NCI-H2171 (cell line): Measurements from ENCODE around the gene ADGRG3.

Experiments
- DNase-seq: peaks from one replicate; lab custom pipeline; 2025; lab: John Stamatoyannopoulos, UW

ADGRG3 gene

GRCh38 chr16:57668263-57668571, at the start of gene ADGRG3:
TSS of gene ADGRG3 (plus strand) at chr16:57668306. CDS start at chr16:57668348, 42 bp downstream.
- no peak for DNase-seq

DNA sequence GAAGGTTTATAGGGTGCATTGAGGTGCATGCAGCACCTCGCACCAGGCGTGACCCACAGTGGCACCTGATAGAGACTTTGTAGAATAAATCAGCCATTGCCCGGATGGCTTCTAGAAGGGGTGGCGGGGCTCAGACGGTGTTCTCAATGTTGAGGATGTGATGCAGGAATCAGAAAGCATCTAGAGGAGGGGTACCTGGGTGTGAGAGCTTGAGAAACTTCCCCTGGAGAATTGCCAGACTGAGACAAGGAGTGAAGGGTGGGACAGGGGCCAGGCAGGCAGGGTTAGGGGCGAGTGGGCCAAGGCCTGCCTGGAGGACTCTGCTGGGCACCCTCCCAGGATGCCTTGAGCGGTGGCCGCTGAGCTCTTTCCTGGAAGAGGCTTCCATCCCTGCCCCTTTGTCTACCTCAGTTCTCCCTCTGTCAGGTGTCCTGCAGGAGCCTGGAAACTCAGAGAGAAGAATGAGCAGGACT, 48.9 kb upstream of the ADGRG3 start:
- DNase-seq = no peak

- peak; percentile 57 for DNase-seq
These were observed 48.3 kb upstream of the ADGRG3 start for GRCh38 chr16:57619606-57620334.

GRCh38 chr16:57620335-57621231, 47.5 kb upstream of the ADGRG3 start:
- DNase-seq = no peak

GRCh38 chr16:57621521-57622271, 46.4 kb upstream of the ADGRG3 start:
- no peak for DNase-seq

DNA sequence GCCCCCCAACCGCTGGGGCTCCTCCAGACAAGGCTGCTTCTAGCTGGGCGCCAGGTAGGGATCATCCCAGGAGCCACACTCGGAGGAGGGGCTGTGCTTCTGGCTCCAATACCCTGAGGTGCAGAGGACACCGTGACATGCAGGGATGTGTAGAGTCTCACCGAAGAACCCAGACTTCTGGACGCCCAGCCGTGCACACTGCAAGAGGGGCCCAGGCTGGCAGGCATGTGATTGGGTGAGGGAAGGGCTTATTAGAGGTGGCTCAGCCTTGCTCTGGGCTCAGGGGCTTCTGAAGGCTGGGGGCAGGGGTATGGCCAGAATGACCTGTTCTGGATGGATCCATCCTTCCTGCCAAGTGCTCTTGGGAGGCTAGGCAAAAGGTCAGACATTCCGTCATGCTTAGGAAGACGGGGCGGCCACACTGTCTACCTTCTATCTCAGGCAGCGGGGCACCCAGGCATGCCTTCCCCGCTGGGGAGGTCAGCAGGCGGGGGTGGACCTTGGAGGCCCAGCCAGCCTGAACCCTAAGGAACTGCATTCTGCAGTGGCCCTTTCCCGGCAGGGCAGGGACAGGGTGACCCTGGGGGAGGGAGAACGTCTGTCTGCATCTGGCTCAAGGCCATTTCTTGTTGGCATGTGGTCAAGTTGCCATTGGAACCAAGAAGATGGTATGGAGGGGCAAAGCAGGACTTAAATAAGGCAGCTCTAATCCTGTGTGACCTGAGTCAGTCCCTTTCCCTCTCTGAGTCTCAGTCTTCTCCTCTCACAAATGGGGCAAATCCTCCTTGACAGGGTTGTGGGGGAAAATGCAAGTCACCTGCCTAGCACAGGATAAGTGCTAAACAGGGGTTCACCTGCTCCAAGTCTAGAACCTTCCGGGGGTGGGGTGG, 45.5 kb upstream of the ADGRG3 start:
- no peak for DNase-seq

GRCh38 chr16:57623251-57624043, 44.7 kb upstream of the ADGRG3 start:
- no peak for DNase-seq

- no peak for DNase-seq
These were observed 43.9 kb upstream of the ADGRG3 start for GRCh38 chr16:57624044-57624688.

DNA sequence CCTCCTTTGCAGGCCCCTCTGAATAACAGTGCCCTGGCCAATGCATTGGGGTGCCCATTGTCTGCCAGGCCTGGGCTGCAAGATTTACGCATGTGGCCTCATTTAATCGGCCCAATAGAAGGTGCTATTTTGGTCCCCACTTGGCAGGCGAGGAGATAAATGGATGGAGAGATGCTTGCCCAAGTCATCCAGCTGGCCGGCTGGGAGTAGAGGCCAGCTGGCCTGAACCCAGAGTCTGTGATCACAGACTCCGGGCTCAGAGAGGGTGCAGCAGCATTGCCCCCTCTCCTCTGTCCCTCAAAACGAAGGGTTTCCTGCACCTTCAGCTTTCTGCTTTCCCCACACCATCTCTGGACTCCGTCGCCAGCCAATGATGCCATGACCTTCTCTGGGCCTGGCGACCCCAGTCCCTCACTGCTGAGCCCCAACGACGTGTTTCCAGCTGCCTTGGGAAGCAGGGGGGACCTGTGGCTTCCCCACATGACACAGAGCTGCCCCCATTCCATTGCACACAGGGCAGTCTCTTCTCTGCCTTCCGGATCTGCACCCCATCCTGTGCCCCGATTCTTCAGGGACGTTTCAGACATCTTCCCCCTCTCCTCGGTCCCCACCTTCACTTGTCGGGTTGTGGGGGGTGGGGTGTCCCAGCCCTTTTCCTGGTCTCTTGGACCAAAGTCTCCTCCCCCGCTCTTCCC, 43.2 kb upstream of the ADGRG3 start:
- no peak for DNase-seq

- no peak for DNase-seq
These were observed 41.5 kb upstream of the ADGRG3 start for GRCh38 chr16:57626420-57627170.

- DNase-seq = no peak
These were observed 40.8 kb upstream of the ADGRG3 start for GRCh38 chr16:57627184-57627871.

- no peak for DNase-seq
These were observed 39.9 kb upstream of the ADGRG3 start, which contains the start of gene ADGRG1 for GRCh38 chr16:57628008-57628781. TSS of gene ADGRG1 (plus strand) at chr16:57628630. CDS start at chr16:57650288, 21,658 bp downstream.

GRCh38 chr16:57628783-57629293, 39.3 kb upstream of the ADGRG3 start:
- no peak for DNase-seq

GRCh38 chr16:57629516-57630406, 38.3 kb upstream of the ADGRG3 start:
- no peak for DNase-seq

DNA sequence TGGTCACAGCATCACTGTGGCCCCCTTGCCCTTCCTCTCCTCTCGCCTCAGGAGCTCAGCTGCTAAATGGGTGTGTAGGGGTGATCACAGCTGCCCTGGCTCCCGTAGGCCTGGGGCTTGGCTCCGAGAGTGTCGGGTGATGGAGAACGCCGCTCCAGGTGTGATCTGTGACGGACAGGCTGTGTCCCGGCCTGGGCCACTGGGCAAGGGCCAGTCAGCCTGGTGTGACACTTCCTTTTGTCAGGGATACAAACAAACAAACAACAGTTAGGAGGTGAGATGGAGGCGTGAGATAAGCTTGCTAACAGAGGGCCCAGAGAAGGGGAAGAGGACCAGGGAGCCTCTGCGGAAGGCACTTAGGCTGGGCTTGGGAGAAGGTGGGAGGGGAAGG, 37.7 kb upstream of the ADGRG3 start:
- no peak for DNase-seq
